Measurements from ENCODE around the gene FLVCR1. TPM values are rescaled to one million over a fixed set of nuclear protein-coding genes. Genes with fewer than 3 reads are reported as not detected.
A peak's percentile ranks its signal among the peaks of the same experiment; 100 is the strongest.

FLVCR1 gene
- total and polyA plus RNA-seq, 12 donors = 1.2 to 4.9 (median 2.2) TPM

DNA sequence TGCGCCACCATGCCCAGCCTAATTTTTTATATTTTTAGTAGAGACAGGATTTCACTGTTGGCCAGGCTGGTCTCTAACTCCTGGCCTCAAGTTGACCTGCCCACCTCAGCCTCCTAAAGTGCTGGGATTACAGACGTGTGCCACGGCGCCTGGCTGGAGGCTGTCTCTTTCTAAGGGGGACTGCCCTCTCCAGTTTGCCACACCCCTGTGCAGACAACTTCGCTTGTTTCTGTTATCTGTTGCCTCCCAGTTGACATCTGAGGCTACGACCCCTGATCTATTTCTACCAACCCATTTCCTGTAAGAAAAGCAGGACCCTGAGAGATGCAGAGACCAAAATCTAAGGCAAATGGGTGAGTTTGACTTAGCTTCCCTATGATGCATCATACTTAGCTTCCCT lies 68.3 kb downstream of the FLVCR1 start:
- Histone ChIP-seq H3K36me3 (no peaks in the 10 kb centered on the region), H3K27ac (no peak overlapping the region), H3K4me3 (no peak overlapping the region), H3K9me3 (peaks cover 0 to 9% (median 0%) of the 10 kb centered on the region in 11 donors), H3K4me1 (peaks cover 0 to 8% (median 0%) of the 10 kb centered on the region in 9 donors), H3K27me3 (peaks cover 0 to 13% (median 0%) of the 10 kb centered on the region in 7 donors)
- DNase-seq = no peak
- TF ChIP-seq, protein P1, sequence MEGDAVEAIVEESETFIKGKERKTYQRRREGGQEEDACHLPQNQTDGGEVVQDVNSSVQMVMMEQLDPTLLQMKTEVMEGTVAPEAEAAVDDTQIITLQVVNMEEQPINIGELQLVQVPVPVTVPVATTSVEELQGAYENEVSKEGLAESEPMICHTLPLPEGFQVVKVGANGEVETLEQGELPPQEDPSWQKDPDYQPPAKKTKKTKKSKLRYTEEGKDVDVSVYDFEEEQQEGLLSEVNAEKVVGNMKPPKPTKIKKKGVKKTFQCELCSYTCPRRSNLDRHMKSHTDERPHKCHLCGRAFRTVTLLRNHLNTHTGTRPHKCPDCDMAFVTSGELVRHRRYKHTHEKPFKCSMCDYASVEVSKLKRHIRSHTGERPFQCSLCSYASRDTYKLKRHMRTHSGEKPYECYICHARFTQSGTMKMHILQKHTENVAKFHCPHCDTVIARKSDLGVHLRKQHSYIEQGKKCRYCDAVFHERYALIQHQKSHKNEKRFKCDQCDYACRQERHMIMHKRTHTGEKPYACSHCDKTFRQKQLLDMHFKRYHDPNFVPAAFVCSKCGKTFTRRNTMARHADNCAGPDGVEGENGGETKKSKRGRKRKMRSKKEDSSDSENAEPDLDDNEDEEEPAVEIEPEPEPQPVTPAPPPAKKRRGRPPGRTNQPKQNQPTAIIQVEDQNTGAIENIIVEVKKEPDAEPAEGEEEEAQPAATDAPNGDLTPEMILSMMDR (IDR thresholded peaks at IDR 0.05) = no peak
- WGBS, 2 donors = 80 to 81% methylated on average over 6 of the region's 6 CpGs
- intact Hi-C loops (cut with DNase I) = no loop called here
- ATAC-seq = no peak

DNA sequence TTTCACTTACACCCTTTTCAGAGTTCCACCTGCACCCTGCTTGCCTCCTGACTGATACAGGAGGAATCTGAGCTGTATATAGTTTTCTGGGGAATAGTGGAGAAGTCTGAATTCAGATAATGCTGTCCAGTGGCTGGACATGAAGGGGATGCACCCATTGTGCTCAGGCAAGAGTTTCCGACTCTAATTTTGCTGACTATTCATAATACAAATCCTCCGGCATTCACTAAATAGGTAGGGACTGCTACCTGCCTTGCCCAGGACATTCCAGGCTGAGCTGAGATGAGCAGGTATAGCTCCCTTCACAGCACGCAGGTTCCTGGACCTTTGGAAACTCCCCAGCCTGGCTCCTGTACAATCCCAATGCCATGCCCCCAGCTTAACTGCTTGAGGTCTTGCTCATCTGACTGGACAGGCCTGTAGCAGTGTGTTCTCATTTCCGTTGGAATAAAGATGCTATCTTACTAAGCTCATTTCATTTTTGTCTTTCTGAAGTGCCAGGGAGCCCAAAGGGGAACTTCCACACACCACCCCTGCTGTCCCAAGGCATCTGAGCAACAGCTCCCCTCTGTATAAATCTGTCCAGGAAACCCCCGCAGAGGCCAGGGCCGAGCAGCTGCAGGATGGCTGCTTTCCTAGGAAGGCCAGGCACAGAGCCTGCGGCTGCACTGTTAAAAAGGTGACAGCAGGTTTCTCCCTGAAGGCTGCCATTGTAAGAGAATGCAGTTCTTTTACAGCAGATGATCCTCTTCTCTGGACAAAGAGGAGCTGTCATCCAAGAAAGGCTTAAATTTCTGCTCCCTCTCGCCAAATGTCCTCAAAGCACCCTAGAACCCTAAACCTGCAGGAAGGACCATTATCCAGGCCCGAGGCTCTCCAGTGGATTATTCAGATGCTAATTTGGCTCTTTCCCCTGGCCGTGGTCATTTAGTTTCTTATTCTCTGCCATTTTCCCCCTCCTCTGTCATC lies 70.5 kb downstream of the FLVCR1 start:
- ATAC-seq (peak in 1 of 8 donors; percentile 9), DNase-seq (no peak)
- peaks cover 0 to 8% (median 0%) of the 10 kb centered on the region in 9 donors for H3K4me1 ChIP-seq
- H3K27ac ChIP-seq = peak overlapping the region in 1 of 10 donors; percentile 16
- H3K9me3 ChIP-seq = peaks cover 0 to 9% (median 0%) of the 10 kb centered on the region in 11 donors
- TF ChIP-seq, protein P1 (IDR thresholded peaks at IDR 0.05) = no peak
- no peak overlapping the region for H3K4me3 ChIP-seq
- H3K27me3 ChIP-seq = no peaks in the 10 kb centered on the region
- intact Hi-C loops (cut with DNase I) = no loop called here
- 56 to 58% methylated on average over 10 of the region's 10 CpGs for WGBS, 2 donors
- H3K36me3 ChIP-seq = no peaks in the 10 kb centered on the region

DNA sequence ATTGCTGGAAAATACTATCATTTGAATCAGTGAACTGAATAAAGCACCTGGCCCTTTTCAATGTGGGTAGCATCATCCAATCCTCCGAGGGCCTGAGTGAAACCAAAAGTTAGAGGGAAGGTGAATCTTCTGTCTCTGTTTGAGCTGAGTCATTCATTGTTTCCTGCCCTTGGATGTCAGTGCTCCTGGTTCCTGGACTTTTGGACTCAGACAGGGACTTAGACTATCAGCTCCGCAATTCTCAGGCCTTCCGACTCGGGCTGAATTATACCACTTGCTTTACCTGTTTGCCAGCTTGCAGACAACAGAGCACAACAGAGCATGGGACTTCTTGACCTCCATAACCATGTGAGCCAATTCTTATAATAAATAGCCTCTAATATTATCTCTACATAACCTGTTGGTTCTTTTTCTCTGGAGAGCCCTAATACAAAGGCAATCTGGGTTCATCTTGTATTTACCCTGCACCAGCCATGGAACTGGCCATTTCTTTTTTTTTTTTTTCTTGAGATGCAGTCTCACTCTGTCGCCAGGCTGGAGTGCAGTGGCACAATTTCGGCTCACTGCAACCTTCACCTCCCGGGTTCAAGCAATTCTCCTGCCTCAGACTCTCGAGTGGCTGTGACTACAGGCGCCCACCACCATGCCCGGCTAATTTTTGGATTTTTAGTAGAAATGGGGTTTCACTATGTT lies 73.1 kb downstream of the FLVCR1 start:
- intact Hi-C loops (cut with DNase I) = no loop called here
- no peaks in the 10 kb centered on the region for H3K36me3 ChIP-seq
- TF ChIP-seq, protein P1 (IDR thresholded peaks at IDR 0.05) = no peak
- peaks cover 0 to 6% (median 0%) of the 10 kb centered on the region in 9 donors for H3K4me1 ChIP-seq
- no peak overlapping the region for H3K27ac ChIP-seq
- WGBS, 2 donors = 80 to 83% methylated on average over 10 of the region's 10 CpGs
- H3K27me3 ChIP-seq = peaks cover 0 to 7% (median 0%) of the 10 kb centered on the region in 7 donors
- peaks cover 0 to 9% (median 0%) of the 10 kb centered on the region in 11 donors for H3K9me3 ChIP-seq
- no peak overlapping the region for H3K4me3 ChIP-seq
- DNase-seq (no peak), ATAC-seq (no peak)

DNA sequence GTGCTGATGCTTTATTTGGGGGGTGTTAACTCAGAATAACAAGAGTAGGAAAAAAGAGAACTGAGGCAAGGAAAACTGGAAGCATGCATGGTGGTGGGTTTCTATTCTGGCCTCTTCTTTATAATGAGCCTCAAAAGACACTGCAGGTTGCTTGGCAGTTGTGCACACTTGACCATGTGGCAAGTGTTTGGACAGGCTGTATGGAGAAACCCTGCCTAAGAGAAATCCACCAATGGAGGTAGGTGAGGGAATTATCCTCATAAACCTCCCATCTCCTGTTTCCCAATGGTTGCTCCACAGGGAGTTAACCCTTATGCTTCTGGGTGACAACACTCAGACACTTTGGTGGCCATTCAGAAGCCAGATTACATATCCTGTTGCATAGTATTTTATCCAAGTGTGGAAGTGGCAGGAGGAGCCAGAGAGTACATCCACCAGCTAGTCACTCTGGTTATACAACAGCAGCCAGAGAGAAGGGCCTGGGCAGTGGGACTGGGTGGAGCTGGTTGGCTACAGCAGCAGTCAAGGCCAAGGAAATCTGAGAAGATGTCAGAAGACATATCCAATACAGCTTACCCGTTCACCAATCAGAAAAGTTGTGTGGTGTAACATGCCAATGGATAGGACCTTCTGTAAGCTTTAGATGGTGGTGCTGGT lies 75.9 kb downstream of the FLVCR1 start:
- intact Hi-C loops (cut with DNase I) = no loop called here
- Histone ChIP-seq H3K4me3 (no peak overlapping the region), H3K4me1 (no peaks in the 10 kb centered on the region), H3K36me3 (no peaks in the 10 kb centered on the region), H3K9me3 (peaks cover 0 to under 1% (median 0%) of the 10 kb centered on the region in 11 donors), H3K27me3 (peaks cover 0 to 7% (median 0%) of the 10 kb centered on the region in 7 donors), H3K27ac (no peak overlapping the region)
- TF ChIP-seq, protein P1 (IDR thresholded peaks at IDR 0.05) = no peak
- WGBS, 2 donors = 93 to 96% methylated on average over 1 of the region's 1 CpG
- DNase-seq (no peak), ATAC-seq (no peak)
